ENCODE results near the gene PTPN7. TPM values are rescaled to one million over a fixed set of nuclear protein-coding genes. Genes with fewer than 3 reads are reported as not detected.

PTPN7 gene
- total RNA-seq, 6 donors from 2014 or later: 4.6 to 9.3 (median 7.7) TPM

- no peaks in the 10 kb centered on the region for H3K36me3 ChIP-seq
- no peak overlapping the region for H3K4me3 ChIP-seq
- H3K27me3 ChIP-seq: no peaks in the 10 kb centered on the region
- 82 to 97% methylated on average over 3 of the region's 3 CpGs for whole genome bisulfite sequencing, 2 donors
- no peak for TF ChIP-seq POLR2AphosphoS5 (IDR thresholded peaks at IDR 0.05)
- H3K27ac ChIP-seq: no peak overlapping the region
- no peak for ATAC-seq (ENCODE audit: low FRiP score in 2 of 2)
- DNase-seq: no peak
- no peaks in the 10 kb centered on the region for H3K9me3 ChIP-seq
- peaks cover 3 to 31% (median 16%) of the 10 kb centered on the region in 4 donors for H3K4me1 ChIP-seq
These were observed 49.4 kb downstream of the PTPN7 start for GRCh38 chr1:202110977-202111376.

- H3K9me3 ChIP-seq: no peaks in the 10 kb centered on the region
- peak overlapping the region; percentile 61 to 85 (median 67) for H3K27ac ChIP-seq
- ATAC-seq (ENCODE audit: low FRiP score in 2 of 2) (peak; percentile 15 to 45), DNase-seq (peak in 1 of 2 donors; percentile 74)
- H3K27me3 ChIP-seq: no peaks in the 10 kb centered on the region
- peaks cover 3 to 29% (median 10%) of the 10 kb centered on the region in 4 donors for H3K4me1 ChIP-seq
- H3K4me3 ChIP-seq: no peak overlapping the region
- 60 to 67% methylated on average over 10 to 13 of the region's 13 CpGs for WGBS, 2 donors
- H3K36me3 ChIP-seq: no peaks in the 10 kb centered on the region
- TF ChIP-seq POLR2A (IDR thresholded peaks at IDR 0.05): no peak
- TF ChIP-seq CTCF (IDR thresholded peaks at IDR 0.05): no peak
- TF ChIP-seq POLR2AphosphoS5 (IDR thresholded peaks at IDR 0.05): peak; percentile 24 to 45
- peak in 3 of 4 donors; percentile 27 to 88 (median 43) for TF ChIP-seq EP300 (IDR thresholded peaks at IDR 0.05)
These were observed 52.3 kb downstream of the PTPN7 start for GRCh38 chr1:202107801-202108731.

- H3K36me3 ChIP-seq: no peaks in the 10 kb centered on the region
- no peaks in the 10 kb centered on the region for H3K9me3 ChIP-seq
- H3K4me1 ChIP-seq: peaks cover 0 to 23% (median 8%) of the 10 kb centered on the region in 4 donors
- peak overlapping the region; percentile 61 to 85 (median 67) for H3K27ac ChIP-seq
- H3K4me3 ChIP-seq: no peak overlapping the region
- H3K27me3 ChIP-seq: no peaks in the 10 kb centered on the region
- 51 to 53% methylated on average over 5 of the region's 5 CpGs for WGBS, 2 donors
- ATAC-seq (ENCODE audit: low FRiP score in 2 of 2): peak in 1 of 2 donors; percentile 60
- DNase-seq: peak; percentile 83 to 85
- TF ChIP-seq CTCF (IDR thresholded peaks at IDR 0.05) (no peak), POLR2A (IDR thresholded peaks at IDR 0.05) (peak in 1 of 4 donors; percentile 16), POLR2AphosphoS5 (IDR thresholded peaks at IDR 0.05) (no peak), EP300 (IDR thresholded peaks at IDR 0.05) (peak in 1 of 4 donors; percentile 19)
These were observed 53.1 kb downstream of the PTPN7 start for GRCh38 chr1:202107321-202107761.

- Histone ChIP-seq H3K27ac (peak overlapping the region; percentile 61 to 85 (median 67)), H3K36me3 (no peaks in the 10 kb centered on the region), H3K27me3 (no peaks in the 10 kb centered on the region), H3K9me3 (no peaks in the 10 kb centered on the region), H3K4me3 (no peak overlapping the region), H3K4me1 (peaks cover 0 to 23% (median 8%) of the 10 kb centered on the region in 4 donors)
- TF ChIP-seq EP300 (IDR thresholded peaks at IDR 0.05) (peak in 1 of 4 donors; percentile 4), CTCF (IDR thresholded peaks at IDR 0.05) (no peak), POLR2AphosphoS5 (IDR thresholded peaks at IDR 0.05) (peak in 1 of 2 donors; percentile 79), POLR2A (IDR thresholded peaks at IDR 0.05) (peak in 1 of 4 donors; percentile 21)
- ATAC-seq (ENCODE audit: low FRiP score in 2 of 2) (peak; percentile 31 to 71), DNase-seq (peak in 1 of 2 donors; percentile 93)
- 77 to 82% methylated on average over 9 to 10 of the region's 10 CpGs for WGBS, 2 donors
These were observed 53.8 kb downstream of the PTPN7 start for GRCh38 chr1:202106340-202107254.
